Ascending aorta (tissue), 2 donors: ENCODE measurements around the gene APBA3. TPM values are rescaled to one million over a fixed set of nuclear protein-coding genes. Genes with fewer than 3 reads are reported as not detected.
"Not testable (repeated sequence)": the region's sequence is repeated elsewhere in the genome, so short reads cannot be mapped to it uniquely, and the experiment has no call there.

ENCODE experiments used
- DNase-seq, 2 donors: peaks; one replicate each; pipeline ENCODE4 v3.0.0-alpha.2; 2019; ENCODE audit warnings: low spot score in 2 of 2
- H3K27ac ChIP-seq, 2 donors: fragments of 200-600 bp; sonication (generic); one replicate each; pipeline ENCODE4 v1.5.1; 2016 to 2017; ENCODE audit warnings: mild to moderate bottlenecking in 1 of 2
- H3K27me3 ChIP-seq: fragments of 200-600 bp; sonication (generic); one replicate; pipeline ENCODE4 v1.5.1; 2017
- H3K36me3 ChIP-seq, 2 donors: fragments of 200-600 bp; sonication (generic); one replicate each; pipeline ENCODE4 v1.5.1; 2016
- H3K4me1 ChIP-seq, 2 donors: fragments of 200-600 bp; sonication (generic); one replicate each; pipeline ENCODE4 v1.5.1; 2016 to 2017; ENCODE audit warnings: mild to moderate bottlenecking in 1 of 2
- H3K4me3 ChIP-seq, 2 donors: fragments of 200-600 bp; sonication (generic); one replicate each; pipeline ENCODE4 v1.5.1; 2016 to 2017; ENCODE audit warnings: mild to moderate bottlenecking in 1 of 2
- H3K9me3 ChIP-seq, 2 donors: fragments of 200-600 bp; sonication (generic); one replicate each; pipeline ENCODE4 v1.5.1; 2016
- CTCF ChIP-seq, 3 experiments: fragments of 200-600 bp in 2 of 3; fragments of 450-650 bp in 1 of 3; sonication (generic) in 2 of 3; IDR thresholded peaks; one replicate each; pipeline ENCODE4 v1.5.1; 2016 to 2019; ENCODE audit warnings: antibody characterized with exemption in 3 of 3, mild to moderate bottlenecking in 1 of 3, moderate library complexity in 1 of 3
- intact Hi-C: fragments of 100-400 bp; cut with DNase I; formaldehyde crosslinking; loops from one replicate; pipeline ENCODE4 v1.15.1; 2023
- total RNA-seq: library from RNA; depleted of rRNA; stranded (reverse); fragments of >200 nt; gene quantifications from one replicate; pipeline ENCODE4 v1.1.0, GENCODE V29; 2016

APBA3 gene
- total RNA-seq, 1 donor from 2014 or later: 58.9 TPM

- TF ChIP-seq CTCF (IDR thresholded peaks at IDR 0.05): no peak
- intact Hi-C loops: no loop called here
These were observed 6.7 kb upstream of the APBA3 start for GRCh38 chr19:3768015-3768747.

DNA sequence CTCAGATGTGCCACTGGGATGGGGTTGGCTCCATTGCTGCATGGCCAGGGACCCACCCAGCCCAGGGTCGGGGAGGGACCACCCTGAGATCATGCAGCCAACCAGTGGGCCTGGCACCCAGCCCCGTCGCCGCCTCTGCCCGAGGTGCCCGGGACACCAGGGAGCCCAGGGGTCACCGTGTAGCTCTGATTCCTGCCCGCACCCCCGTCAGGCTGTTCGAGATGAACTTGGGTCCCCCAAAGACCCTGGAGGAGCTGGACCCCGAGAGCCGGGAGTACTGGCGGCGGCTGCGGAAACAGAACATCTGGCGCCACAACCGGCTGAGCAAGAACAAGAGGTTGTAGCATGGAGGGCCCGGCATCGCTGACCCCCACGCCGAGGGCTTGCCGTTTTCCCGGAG, 5.6 kb upstream of the APBA3 start:
- Histone ChIP-seq H3K27me3 (no peaks in the 10 kb centered on the region), H3K4me1 (peaks cover 0 to 5% of the 10 kb centered on the region in 2 donors), H3K9me3 (no peaks in the 10 kb centered on the region), H3K36me3 (peaks cover 26 to 36% of the 10 kb centered on the region in 2 donors), H3K27ac (no peak overlapping the region), H3K4me3 (no peak overlapping the region)
- DNase-seq: no peak
- TF ChIP-seq CTCF (IDR thresholded peaks at IDR 0.05): no peak
- intact Hi-C loops: no loop called here

More at GRCh38 chr19:3768015-3768747, 6.7 kb upstream of the APBA3 start:
- Histone ChIP-seq H3K9me3 (no peaks in the 10 kb centered on the region), H3K4me1 (peaks cover 0 to 3% of the 10 kb centered on the region in 2 donors), H3K4me3 (no peak overlapping the region), H3K27ac (no peak overlapping the region), H3K27me3 (no peaks in the 10 kb centered on the region), H3K36me3 (peaks cover 26 to 36% of the 10 kb centered on the region in 2 donors)
- DNase-seq: no peak

- TF ChIP-seq CTCF (IDR thresholded peaks at IDR 0.05): no peak
- intact Hi-C loops: no loop called here
- H3K36me3 ChIP-seq: peaks cover 26 to 36% of the 10 kb centered on the region in 2 donors
- peaks cover 0 to 9% of the 10 kb centered on the region in 2 donors for H3K4me1 ChIP-seq
- H3K27me3 ChIP-seq: no peaks in the 10 kb centered on the region
- H3K4me3 ChIP-seq: no peak overlapping the region
- no peak overlapping the region for H3K27ac ChIP-seq
- no peaks in the 10 kb centered on the region for H3K9me3 ChIP-seq
- no peak for DNase-seq
These were observed 5.0 kb upstream of the APBA3 start for GRCh38 chr19:3766520-3766919.

DNA sequence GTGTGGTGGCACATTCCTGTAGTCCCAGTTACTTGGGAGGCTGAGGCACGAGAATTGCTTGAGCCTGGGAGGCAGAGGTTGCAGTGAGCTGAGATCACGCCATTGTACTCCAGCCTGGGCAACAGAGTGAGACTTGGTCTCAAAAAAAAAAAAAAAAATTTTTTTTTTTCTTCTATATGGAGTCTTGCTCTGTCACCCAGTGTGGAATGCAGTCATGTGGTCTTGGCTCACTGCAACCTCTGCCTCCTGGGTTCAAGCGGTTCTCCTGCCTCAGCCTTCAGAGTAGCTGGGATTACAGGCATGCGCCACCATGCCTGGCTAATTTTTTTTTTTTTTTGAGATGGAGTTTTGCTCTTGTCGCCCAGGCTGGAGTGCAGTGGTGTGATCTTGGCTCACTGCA, 4.3 kb upstream of the APBA3 start:
- H3K36me3 ChIP-seq: peaks cover 26 to 36% of the 10 kb centered on the region in 2 donors
- H3K4me3 ChIP-seq, H3K9me3 ChIP-seq, H3K27me3 ChIP-seq, intact Hi-C loops, DNase-seq, H3K27ac ChIP-seq: not testable (repeated sequence)
- peaks cover 3 to 12% of the 10 kb centered on the region in 2 donors for H3K4me1 ChIP-seq

DNA sequence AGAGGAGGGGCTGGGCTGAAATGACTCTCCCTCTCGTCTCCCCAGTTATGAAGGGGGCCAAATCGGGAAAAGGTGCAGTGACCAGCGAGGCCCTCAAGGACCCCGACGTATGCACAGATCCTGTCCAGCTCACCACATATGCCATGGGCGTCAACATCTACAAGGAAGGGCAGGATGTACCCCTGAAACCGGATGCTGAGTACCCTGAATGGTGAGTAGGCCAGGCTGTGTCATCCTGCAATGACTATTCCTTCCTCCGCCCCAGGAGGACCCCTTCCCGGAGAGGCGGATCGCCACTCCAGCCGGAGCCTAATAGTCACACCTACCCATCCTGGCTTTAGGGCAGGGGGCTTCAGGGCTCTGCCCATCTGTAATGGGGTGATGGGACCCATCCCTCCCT, 3.6 kb upstream of the APBA3 start:
- no peaks in the 10 kb centered on the region for H3K27me3 ChIP-seq
- peaks cover 26 to 36% of the 10 kb centered on the region in 2 donors for H3K36me3 ChIP-seq
- H3K4me1 ChIP-seq: peaks cover 4 to 16% of the 10 kb centered on the region in 2 donors
- H3K27ac ChIP-seq: no peak overlapping the region
- no peaks in the 10 kb centered on the region for H3K9me3 ChIP-seq
- H3K4me3 ChIP-seq: no peak overlapping the region
- no peak for DNase-seq
- intact Hi-C loops: no loop called here
- no peak for TF ChIP-seq CTCF (IDR thresholded peaks at IDR 0.05)
